HL-60 (cell line): ENCODE measurements around the gene AP4S1.

ENCODE experiments used
- DNase-seq, 2 experiments: peaks; one replicate each; pipeline ENCODE4 v3.0.0-alpha.2; 2010 to 2020; ENCODE audit warnings: low read depth in 1 of 2, low spot score in 1 of 2
- H3K27ac ChIP-seq: fragments of 250-450 bp; sonication (Bioruptor Pico); replicated peaks from 2 replicates; pipeline ENCODE4 v1.5.1; 2020; ENCODE audit warnings: mild to moderate bottlenecking, moderate library complexity
- H3K27me3 ChIP-seq: fragments of 250-450 bp; sonication (Bioruptor Pico); 2 replicates; pipeline ENCODE4 v1.5.1; 2021; ENCODE audit warnings: mild to moderate bottlenecking, moderate library complexity; ENCODE audit not compliant: insufficient read depth, poor library complexity, severe bottlenecking
- H3K4me3 ChIP-seq: replicated peaks from 2 replicates; pipeline ENCODE4 v1.5.1; 2011; ENCODE audit warnings: mild to moderate bottlenecking, control low read depth, low read length; ENCODE audit not compliant: insufficient read depth
- GABPA ChIP-seq: IDR thresholded peaks from 2 replicates; pipeline ENCODE4 v1.6.1; 2012; ENCODE audit warnings: low read depth
- POLR2AphosphoS5 ChIP-seq: IDR thresholded peaks from 2 replicates; pipeline ENCODE4 v1.6.1; 2012; ENCODE audit warnings: low read depth
- SPI1 ChIP-seq: IDR thresholded peaks from 2 replicates; pipeline ENCODE4 v1.6.1; 2012; ENCODE audit warnings: low read depth, mild to moderate bottlenecking, borderline replicate concordance
- TF ChIP-seq, protein P1 (sequence below): IDR thresholded peaks from one replicate; pipeline ENCODE4 v1.5.1; 2011; ENCODE audit warnings: low read length, control low read depth, inconsistent platforms; ENCODE audit not compliant: insufficient read depth
- TF ChIP-seq, protein P2 (sequence below): IDR thresholded peaks from 2 replicates; pipeline ENCODE4 v1.6.1; 2012; ENCODE audit warnings: low read depth; ENCODE audit not compliant: insufficient replicate concordance

AP4S1 gene

DNA sequence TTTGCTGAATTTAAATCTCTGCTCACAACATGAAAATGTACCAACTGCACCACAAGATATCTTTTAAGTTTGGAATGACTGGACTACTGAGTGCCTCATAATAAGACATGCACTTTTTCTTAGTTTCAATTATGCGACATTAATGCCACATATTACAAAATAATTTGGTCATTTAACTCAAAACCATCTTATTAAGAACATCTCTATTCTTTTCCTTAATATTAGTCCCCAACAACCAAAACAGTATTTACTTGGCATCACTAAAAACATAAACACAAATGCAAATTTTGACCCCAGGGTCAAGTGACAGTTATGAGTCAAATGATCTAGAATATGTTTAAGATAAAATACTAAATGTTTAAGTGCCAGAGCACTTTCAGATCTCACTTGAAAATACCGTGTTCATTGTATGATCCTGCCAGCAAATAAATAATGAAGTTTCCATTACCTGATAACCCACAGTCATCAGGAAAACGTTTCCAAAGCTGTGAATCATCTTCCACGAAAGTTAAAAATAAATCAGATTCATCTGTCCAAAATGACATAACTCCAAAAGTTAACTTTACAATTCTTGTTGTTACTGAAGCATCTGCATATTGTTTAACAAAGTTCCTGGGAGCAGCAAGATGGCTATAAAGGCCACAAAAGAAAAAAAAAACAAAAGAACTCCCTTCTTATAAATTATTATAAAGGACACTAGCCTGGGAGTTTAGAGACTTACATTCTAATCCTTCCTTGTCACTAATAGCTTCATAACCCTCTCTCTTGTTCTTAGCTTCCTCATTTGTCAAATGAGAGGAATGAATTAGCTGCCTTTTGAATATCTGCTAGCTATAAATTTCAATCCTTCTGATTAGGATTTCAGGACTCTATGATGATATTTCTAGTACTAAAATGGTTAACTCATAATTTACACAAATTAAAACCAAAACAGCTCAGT lies 30.5 kb upstream of the AP4S1 start:
- H3K4me3 ChIP-seq = no peak overlapping the region
- H3K27me3 ChIP-seq = no peaks in the 10 kb centered on the region
- no peak overlapping the region for H3K27ac ChIP-seq
- no peak for DNase-seq
- TF ChIP-seq GABPA (no peak), SPI1 (no peak), POLR2AphosphoS5 (no peak)
- TF ChIP-seq, protein P1, sequence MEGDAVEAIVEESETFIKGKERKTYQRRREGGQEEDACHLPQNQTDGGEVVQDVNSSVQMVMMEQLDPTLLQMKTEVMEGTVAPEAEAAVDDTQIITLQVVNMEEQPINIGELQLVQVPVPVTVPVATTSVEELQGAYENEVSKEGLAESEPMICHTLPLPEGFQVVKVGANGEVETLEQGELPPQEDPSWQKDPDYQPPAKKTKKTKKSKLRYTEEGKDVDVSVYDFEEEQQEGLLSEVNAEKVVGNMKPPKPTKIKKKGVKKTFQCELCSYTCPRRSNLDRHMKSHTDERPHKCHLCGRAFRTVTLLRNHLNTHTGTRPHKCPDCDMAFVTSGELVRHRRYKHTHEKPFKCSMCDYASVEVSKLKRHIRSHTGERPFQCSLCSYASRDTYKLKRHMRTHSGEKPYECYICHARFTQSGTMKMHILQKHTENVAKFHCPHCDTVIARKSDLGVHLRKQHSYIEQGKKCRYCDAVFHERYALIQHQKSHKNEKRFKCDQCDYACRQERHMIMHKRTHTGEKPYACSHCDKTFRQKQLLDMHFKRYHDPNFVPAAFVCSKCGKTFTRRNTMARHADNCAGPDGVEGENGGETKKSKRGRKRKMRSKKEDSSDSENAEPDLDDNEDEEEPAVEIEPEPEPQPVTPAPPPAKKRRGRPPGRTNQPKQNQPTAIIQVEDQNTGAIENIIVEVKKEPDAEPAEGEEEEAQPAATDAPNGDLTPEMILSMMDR = no peak
- TF ChIP-seq, protein P2, sequence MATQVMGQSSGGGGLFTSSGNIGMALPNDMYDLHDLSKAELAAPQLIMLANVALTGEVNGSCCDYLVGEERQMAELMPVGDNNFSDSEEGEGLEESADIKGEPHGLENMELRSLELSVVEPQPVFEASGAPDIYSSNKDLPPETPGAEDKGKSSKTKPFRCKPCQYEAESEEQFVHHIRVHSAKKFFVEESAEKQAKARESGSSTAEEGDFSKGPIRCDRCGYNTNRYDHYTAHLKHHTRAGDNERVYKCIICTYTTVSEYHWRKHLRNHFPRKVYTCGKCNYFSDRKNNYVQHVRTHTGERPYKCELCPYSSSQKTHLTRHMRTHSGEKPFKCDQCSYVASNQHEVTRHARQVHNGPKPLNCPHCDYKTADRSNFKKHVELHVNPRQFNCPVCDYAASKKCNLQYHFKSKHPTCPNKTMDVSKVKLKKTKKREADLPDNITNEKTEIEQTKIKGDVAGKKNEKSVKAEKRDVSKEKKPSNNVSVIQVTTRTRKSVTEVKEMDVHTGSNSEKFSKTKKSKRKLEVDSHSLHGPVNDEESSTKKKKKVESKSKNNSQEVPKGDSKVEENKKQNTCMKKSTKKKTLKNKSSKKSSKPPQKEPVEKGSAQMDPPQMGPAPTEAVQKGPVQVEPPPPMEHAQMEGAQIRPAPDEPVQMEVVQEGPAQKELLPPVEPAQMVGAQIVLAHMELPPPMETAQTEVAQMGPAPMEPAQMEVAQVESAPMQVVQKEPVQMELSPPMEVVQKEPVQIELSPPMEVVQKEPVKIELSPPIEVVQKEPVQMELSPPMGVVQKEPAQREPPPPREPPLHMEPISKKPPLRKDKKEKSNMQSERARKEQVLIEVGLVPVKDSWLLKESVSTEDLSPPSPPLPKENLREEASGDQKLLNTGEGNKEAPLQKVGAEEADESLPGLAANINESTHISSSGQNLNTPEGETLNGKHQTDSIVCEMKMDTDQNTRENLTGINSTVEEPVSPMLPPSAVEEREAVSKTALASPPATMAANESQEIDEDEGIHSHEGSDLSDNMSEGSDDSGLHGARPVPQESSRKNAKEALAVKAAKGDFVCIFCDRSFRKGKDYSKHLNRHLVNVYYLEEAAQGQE = no peak

DNA sequence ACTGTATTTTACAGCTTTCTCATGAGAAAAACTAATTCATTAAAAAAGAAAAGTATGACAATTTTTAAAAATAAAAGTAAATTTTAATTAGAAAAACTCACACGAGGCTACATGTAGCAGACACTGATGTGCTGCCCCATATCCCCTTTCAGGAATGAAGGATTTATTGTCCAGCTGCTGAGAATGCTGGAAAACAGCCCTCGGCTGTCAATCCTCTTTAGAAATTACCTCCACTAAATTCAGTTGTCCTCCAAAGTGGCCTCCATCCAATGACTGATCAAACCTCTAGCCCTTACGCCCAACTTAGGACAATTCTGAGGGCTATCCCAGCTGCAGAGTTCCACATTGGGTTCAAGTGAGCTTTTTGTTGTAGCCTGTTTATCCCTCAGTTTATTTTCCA lies 29.8 kb upstream of the AP4S1 start:
- H3K27ac ChIP-seq = no peak overlapping the region
- H3K27me3 ChIP-seq = no peaks in the 10 kb centered on the region
- TF ChIP-seq POLR2AphosphoS5 = no peak
- no peak for DNase-seq
- H3K4me3 ChIP-seq = no peak overlapping the region

DNA sequence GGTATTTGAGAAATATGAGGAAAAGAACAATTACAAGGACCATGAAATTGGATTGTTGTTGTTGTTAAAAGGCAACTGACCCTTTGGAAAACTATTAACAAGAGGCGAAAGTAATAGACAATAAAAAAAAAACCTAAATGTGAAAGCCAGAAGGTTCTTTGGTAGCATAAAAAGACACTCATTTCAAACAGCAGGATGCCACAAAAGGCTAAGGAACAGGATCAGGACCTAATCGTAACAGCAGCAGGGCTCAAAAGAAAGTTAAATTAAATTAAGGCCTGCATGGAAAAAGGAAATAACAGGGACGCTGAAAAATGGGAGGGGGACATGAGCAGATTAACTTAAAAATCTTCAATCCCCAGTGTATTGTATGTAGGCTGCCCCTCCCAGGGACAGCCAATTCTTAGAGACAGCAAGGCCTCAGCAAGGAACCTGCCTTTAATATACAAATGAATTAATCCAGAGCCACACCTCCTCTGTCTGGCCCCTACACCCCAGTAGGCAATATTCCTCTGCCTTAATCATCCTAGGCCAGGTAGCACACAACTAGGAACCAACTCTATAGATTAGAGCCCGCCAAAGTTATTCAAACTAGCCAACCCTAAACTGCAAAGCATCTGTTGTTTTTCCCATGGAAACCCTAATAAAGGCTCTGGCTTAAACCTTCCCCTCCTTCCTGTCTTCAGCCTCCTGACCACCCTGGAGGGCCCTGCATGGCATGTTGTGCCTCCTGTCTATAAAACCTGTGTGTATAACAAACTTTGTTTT lies 28.4 kb upstream of the AP4S1 start:
- no peak overlapping the region for H3K27ac ChIP-seq
- TF ChIP-seq, protein P1 = no peak
- no peak for TF ChIP-seq SPI1
- TF ChIP-seq POLR2AphosphoS5 = no peak
- TF ChIP-seq, protein P2 = no peak
- no peak for TF ChIP-seq GABPA
- no peaks in the 10 kb centered on the region for H3K27me3 ChIP-seq
- H3K4me3 ChIP-seq = no peak overlapping the region
- DNase-seq = no peak

DNA sequence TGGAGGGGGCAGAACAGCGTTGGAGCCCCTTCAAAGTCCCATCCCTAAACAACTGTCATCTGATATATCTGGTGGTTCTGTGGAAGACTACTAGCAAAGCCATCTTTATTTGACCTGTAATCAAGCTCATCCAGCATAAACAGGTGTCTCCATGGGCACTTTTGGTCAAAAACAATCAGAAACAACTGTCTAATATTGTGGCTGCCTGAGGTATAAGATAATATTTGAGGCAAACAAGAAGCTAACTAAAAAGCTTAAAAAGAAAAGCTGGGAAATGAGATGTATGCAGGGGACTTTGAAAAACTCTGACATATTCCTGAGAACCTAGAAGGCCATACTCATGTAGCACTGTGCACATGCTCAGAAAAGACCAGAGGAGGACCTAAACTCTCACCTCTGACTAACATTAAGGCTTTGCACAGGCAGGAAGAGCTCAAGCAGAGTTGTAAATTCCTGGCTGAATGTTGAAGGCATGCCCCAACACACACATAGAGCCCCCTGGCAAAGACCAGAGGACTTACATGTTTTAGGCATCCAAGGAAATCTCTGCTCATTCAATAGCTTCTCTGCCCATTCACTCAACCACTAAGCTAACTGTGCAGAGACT lies 27.2 kb upstream of the AP4S1 start:
- no peak for DNase-seq
- no peak overlapping the region for H3K4me3 ChIP-seq
- TF ChIP-seq SPI1 = no peak
- TF ChIP-seq, protein P2 = no peak
- TF ChIP-seq, protein P1 = no peak
- TF ChIP-seq GABPA = no peak
- TF ChIP-seq POLR2AphosphoS5 = no peak
- no peaks in the 10 kb centered on the region for H3K27me3 ChIP-seq
- H3K27ac ChIP-seq = no peak overlapping the region
